HAP-1 (cell line): ENCODE data around the gene LOXL1.

Experiments used
- DNase-seq, 2 experiments: peaks; one replicate each; pipeline ENCODE4 v3.0.0-alpha.2; 2016 to 2020; ENCODE audit warnings: low spot score in 2 of 2
- H3K27me3 ChIP-seq: fragments of 250-450 bp; sonication (Bioruptor Pico); 2 replicates; pipeline ENCODE4 v1.5.1; 2020; ENCODE audit warnings: low read depth, mild to moderate bottlenecking, moderate library complexity
- H3K36me3 ChIP-seq: fragments of 250-450 bp; sonication (Bioruptor Pico); replicated peaks from 2 replicates; pipeline ENCODE4 v1.5.1; 2020; ENCODE audit warnings: mild to moderate bottlenecking
- H3K4me1 ChIP-seq: fragments of 250-450 bp; sonication (Bioruptor Pico); 2 replicates; pipeline ENCODE4 v1.5.1; 2020; ENCODE audit warnings: mild to moderate bottlenecking
- H3K4me3 ChIP-seq: fragments of 250-450 bp; sonication (Bioruptor Pico); 2 replicates; pipeline ENCODE4 v1.5.1; 2020; ENCODE audit warnings: mild to moderate bottlenecking, moderate library complexity
- H3K9me3 ChIP-seq: fragments of 250-450 bp; sonication (Bioruptor Pico); 2 replicates; pipeline ENCODE4 v1.5.1; 2020; ENCODE audit warnings: mild to moderate bottlenecking, moderate library complexity
- in situ Hi-C: fragments of 300-500 bp; cut with MboI; formaldehyde crosslinking; loops from 3 replicates; pipeline ENCODE4 v1.14.3; 2020; ENCODE audit warnings: low sequenced_read_pairs, inconsistent platforms, mixed read lengths

Gene LOXL1

DNA sequence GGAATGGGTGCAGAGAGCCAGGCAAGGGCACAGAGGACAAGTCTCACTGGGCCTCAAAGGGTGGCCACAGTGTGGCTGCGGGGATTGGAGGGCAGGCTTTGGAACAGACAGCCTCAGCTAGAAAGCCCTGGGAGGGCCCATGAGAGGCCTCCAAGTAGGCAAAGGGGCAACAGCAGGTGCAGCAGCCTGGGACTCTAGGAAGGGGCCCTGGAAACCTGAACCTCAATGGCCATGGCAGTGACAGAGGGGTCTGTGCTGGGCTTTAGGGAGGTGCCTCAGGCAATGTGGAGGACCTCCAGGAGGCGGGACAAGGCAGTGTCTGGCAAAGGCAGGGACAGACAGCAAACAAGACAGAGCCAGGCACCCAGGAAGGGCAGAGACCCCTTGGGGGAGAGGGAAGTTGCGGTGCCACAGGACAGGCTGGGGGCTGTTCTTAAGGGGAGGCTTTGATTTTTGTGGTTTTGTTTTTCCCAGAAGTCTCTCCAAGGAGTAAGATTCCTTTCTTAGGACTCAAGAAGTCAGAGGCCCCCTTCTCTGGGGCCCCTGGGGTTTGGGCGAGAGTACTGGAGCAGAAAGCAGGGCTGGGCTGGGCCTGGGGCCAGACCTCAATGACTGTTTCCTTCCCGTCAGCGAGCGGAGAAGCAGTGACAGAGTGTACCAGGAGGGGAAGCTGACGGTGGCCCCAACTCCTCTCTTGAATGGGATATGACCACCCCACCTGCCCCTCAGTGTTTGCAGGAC lies 56.1 kb downstream of the LOXL1 start:
- in situ Hi-C loops = no loop called here
- Histone ChIP-seq H3K9me3 (no peaks in the 10 kb centered on the region), H3K36me3 (no peaks in the 10 kb centered on the region), H3K27me3 (peaks cover 4% of the 10 kb centered on the region), H3K4me3 (no peak overlapping the region), H3K4me1 (no peaks in the 10 kb centered on the region)
- peak in 1 of 2 experiments; percentile 23 for DNase-seq

DNA sequence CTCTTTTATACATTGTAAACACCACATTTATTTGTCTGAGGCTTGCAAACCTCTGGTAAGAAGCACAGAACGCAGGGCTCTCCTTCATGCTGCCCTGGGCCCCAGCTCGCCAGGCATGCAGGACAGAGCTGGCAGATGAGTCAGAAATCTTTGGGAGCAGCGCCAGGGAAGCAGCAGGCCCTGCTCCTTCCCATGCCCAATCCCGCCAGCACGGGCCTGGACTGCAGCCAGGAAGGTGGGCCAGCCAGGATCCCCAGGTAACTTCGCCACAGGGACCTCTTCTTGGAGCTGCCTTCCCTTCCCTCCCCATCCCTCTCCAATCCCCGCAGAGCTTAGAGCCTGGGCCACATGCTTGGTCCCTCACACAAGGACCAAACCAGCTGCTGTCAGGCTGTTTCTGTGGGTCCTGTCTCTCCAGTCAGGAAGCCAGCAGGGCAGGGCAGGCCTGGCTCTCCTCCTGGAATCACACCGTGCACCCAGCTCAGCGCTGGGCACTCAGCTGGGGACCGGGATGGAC lies 57.0 kb downstream of the LOXL1 start:
- Histone ChIP-seq H3K4me1 (no peaks in the 10 kb centered on the region), H3K9me3 (no peaks in the 10 kb centered on the region), H3K36me3 (no peaks in the 10 kb centered on the region), H3K27me3 (no peaks in the 10 kb centered on the region), H3K4me3 (no peak overlapping the region)
- DNase-seq = peak in 1 of 2 experiments; percentile 7
- in situ Hi-C loops = no loop called here

DNA sequence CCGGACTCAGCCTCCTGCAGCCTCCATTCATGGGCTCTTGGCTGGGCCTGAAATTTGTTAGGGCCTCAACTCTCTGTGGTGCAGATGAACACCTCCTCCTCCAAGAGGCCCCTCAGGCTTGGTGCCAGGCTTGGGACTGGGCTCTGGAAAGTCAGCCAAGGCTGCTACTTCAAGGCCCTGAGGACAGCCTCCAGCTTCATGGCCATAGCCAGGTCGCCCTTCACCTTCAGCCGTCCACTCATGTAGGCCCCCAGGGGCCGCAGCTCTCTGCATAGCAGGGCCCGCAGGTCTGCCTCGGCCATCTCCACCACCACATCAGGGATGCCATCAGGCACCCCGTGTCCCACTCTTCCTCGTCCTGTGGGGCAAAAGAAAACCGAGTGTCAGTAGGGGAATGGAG lies 57.5 kb downstream of the LOXL1 start:
- Histone ChIP-seq H3K9me3 (no peaks in the 10 kb centered on the region), H3K27me3 (no peaks in the 10 kb centered on the region), H3K4me3 (no peak overlapping the region), H3K4me1 (no peaks in the 10 kb centered on the region), H3K36me3 (no peaks in the 10 kb centered on the region)
- DNase-seq = peak in 1 of 2 experiments; percentile 7
- in situ Hi-C loops = no loop called here

DNA sequence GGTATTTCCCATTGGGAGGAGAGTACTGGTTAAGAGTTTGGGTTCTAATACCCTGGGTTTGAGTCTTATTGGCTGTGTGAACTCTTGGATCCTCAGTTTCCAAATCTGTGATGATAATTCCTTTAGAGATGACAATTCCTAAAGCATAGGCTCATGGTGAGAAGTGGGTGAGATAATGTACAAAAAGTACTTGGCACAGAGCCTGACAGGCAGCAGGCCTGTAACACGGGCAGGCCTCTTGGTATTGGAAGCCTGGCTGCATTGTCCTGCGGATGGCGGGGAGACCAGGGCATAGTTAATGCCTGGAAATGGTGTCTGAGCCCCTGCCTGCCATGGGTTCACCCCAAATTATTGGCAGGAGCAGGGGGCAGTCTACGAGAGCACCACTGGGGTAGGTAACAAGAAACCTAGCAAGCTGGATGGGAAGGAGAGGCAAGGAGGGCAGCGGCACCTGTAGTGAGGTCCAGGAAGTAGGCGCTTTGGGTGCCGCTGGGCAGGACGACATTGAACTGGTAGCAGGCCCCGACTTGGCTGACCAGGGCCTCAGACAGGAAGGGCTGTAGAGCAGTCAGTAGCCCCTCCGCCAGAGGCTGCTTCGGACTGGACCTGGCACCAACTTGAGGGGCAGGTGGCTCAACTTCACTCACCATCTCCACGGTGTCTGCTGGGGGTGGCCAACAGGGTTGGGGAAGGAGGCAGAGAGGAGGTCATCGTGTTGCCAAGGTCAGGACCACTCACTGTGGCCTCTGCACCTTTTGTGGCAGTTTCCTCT lies 58.1 kb downstream of the LOXL1 start:
- H3K27me3 ChIP-seq = no peaks in the 10 kb centered on the region
- H3K9me3 ChIP-seq = no peaks in the 10 kb centered on the region
- H3K36me3 ChIP-seq = no peaks in the 10 kb centered on the region
- H3K4me1 ChIP-seq = no peaks in the 10 kb centered on the region
- H3K4me3 ChIP-seq = no peak overlapping the region
- in situ Hi-C loops = no loop called here
- no peak for DNase-seq

DNA sequence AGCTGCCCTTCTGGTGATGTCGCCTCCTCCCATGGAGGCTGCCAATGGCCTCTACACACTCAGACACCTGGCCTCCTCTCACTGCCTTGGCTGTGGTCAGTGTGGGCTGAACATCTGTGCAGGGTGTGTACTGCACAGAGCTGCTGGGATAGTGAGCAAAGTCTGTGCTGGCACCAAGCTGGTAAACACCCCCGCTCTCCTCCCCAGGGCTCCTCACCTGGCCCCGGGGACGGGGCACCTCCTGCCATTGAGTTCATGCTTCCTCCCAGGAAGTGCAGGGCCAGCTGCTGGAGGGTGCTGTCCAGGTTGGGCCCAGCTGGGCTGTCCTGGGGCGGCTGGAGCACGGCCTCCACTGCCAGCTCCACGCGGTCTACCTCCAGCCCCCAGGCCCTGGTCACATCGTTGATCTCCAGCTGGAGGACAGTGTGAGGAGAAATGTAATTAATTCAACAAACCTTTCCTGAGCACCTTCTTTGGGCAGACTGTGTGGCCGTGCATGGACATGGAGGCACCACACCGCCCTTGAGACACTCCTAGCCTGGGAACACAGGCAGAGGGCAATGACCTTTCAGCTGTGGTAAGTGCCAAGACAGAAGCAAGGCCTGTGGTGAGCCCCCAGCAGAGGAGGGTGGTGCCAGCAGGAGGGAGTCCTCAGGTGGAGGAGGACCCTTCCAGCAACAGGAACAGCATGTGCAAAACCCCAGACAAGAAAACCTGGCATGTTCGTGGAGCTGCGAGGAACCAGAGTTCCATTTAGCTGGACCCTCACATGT lies 59.0 kb downstream of the LOXL1 start:
- Histone ChIP-seq H3K4me3 (no peak overlapping the region), H3K4me1 (no peaks in the 10 kb centered on the region), H3K27me3 (no peaks in the 10 kb centered on the region), H3K9me3 (no peaks in the 10 kb centered on the region), H3K36me3 (no peaks in the 10 kb centered on the region)
- DNase-seq = peak in 1 of 2 experiments; percentile 7
- in situ Hi-C loops = no loop called here

DNA sequence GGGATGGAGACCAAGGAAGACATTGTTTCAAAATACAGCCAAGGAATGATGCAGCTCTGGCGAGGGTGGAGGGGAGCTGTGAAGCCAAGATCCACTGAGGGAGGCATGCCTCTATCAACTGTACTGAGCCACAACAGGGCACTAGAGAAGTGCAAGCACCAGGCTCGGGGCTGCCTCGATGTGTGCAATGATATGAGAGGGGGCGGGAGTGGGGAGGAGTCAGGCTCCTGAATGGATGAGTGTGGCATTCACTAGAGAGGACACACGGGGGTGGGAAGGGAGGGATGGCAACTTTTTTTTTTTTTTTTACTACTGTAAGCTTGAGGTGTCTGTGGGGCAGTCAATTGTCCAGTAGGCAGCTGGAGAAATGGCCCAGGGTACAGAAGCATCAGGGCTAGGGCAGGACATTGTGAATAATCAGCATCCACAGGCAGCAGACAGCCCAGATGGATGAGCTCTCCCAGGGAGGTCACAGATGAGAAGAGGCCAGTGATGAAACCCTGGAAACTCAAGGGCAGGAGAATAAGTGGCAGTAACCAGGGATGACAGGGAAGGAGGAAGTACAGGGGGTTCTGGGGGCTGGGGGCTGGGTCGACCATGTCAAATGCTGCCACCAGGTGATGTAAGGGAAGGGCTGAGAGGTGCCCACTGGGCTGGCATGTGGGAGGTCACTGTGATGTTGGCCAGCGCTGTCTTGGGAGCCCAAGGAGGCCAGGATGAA lies 60.0 kb downstream of the LOXL1 start:
- peak in 1 of 2 experiments; percentile 11 for DNase-seq
- H3K4me1 ChIP-seq = peaks cover 2% of the 10 kb centered on the region; the same call in 1 of the 2 replicates
- no peaks in the 10 kb centered on the region for H3K9me3 ChIP-seq
- no peaks in the 10 kb centered on the region for H3K27me3 ChIP-seq
- no peak overlapping the region for H3K4me3 ChIP-seq
- in situ Hi-C loops = no loop called here
- no peaks in the 10 kb centered on the region for H3K36me3 ChIP-seq

DNA sequence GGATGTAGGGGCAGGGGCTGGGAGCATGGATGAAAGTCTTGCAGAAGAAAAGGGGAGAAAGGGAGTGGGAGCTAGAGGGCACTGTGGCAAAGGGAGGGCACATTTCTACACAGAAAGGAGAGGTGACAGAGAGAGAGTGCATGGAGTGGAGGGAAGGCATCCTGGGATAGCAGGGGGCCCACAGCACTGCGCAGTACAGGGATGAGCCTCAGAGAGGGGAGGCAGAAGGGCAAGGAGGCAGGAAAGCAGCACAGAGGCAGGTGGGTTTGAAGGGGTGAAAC lies 60.5 kb downstream of the LOXL1 start:
- in situ Hi-C loops = no loop called here
- Histone ChIP-seq H3K9me3 (no peaks in the 10 kb centered on the region), H3K36me3 (no peaks in the 10 kb centered on the region), H3K4me1 (peaks cover 6% of the 10 kb centered on the region), H3K27me3 (no peaks in the 10 kb centered on the region), H3K4me3 (no peak overlapping the region)
- DNase-seq = no peak

DNA sequence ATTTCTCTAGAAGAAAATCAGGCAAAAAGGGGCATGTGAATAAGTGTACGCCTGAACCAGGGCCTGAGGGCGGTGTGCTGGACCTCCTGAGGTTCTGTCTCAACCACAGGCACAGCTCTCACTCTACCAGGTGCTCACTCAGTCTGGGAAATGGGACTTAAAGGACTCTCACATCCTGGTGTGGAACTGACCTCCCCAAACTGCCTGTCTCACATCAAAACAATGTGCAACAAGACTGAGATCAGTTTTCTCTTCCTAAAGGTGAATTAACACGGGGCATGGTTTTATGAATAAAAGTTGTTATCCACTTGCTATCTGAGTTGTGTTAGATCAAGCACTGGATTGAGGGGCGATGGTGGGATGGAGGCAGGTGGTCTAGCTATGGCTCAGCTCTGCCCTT lies 61.0 kb downstream of the LOXL1 start:
- peaks cover 6% of the 10 kb centered on the region for H3K4me1 ChIP-seq
- in situ Hi-C loops = no loop called here
- no peak overlapping the region for H3K4me3 ChIP-seq

DNA sequence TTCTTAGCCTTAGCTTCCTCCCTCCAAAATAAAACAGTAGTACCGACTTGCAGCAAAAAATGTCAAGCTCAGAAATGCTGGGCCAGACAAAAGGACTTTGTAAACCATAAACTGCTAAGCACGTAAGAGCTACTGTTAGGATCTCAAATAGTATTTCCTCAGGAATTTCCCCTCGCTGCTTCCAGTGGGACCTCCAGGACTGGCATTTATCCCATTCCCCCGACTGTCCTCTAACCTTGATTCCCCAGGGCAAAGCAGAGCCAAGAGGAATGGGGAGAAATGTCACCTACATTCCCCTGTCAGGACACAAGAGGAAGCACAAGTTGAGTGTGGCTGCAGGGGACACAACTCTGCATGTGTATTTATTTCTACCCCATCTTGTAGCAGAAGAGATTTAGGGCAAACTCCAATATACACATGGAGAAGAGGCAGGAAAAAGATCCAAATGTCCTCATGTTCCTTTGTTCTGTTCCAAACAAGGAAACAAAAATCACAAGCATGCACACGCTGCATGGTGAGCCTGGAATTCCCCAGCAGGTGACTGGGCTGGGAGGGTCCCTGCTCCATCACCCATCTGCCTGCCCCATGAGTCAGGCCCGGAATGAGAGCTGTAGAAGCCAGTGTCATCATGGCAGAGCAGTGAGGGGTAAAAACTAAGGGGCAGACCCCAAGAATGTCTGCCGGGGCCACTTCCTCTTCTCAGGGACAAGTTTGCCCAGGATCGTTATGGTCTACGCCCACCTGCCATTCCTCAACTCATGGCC lies 61.6 kb downstream of the LOXL1 start:
- H3K9me3 ChIP-seq = no peaks in the 10 kb centered on the region
- no peak for DNase-seq
- no peaks in the 10 kb centered on the region for H3K27me3 ChIP-seq
- in situ Hi-C loops = no loop called here
- no peak overlapping the region for H3K4me3 ChIP-seq
- no peaks in the 10 kb centered on the region for H3K36me3 ChIP-seq
- H3K4me1 ChIP-seq = peaks cover 10% of the 10 kb centered on the region

More for the DNA sequence above, 61.0 kb downstream of the LOXL1 start:
- Histone ChIP-seq H3K27me3 (no peaks in the 10 kb centered on the region), H3K9me3 (no peaks in the 10 kb centered on the region), H3K36me3 (no peaks in the 10 kb centered on the region)
- no peak for DNase-seq

DNA sequence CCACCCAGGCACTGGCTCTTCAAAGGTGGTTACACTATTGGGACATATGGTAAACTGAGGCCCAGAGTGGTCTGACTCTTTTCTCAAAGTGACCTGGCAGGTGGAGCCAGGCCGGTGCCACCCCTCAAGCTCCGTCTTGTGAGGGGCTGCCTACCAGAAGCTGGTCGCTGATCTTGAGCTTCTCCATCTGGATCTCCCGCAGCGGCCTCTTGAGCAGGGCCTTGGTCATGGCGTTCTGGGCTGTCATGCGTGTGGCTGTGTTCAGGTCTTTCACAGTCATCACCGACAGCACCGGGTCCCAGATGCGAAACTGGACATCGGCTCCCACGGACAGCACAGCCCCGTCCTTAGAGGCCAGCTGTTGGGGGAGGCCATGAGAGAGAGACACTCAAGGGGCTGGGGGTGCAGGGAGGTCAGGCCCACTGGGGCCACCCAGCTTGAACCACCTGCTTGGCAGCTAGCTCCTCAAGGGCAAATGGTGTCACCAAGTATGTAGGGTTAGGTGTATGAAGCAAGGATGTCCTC lies 62.2 kb downstream of the LOXL1 start:
- in situ Hi-C loops = no loop called here
- H3K27me3 ChIP-seq = no peaks in the 10 kb centered on the region
- H3K9me3 ChIP-seq = no peaks in the 10 kb centered on the region
- peaks cover 10% of the 10 kb centered on the region for H3K4me1 ChIP-seq
- peak in 1 of 2 experiments; percentile 8 for DNase-seq
- no peaks in the 10 kb centered on the region for H3K36me3 ChIP-seq
- H3K4me3 ChIP-seq = no peak overlapping the region

DNA sequence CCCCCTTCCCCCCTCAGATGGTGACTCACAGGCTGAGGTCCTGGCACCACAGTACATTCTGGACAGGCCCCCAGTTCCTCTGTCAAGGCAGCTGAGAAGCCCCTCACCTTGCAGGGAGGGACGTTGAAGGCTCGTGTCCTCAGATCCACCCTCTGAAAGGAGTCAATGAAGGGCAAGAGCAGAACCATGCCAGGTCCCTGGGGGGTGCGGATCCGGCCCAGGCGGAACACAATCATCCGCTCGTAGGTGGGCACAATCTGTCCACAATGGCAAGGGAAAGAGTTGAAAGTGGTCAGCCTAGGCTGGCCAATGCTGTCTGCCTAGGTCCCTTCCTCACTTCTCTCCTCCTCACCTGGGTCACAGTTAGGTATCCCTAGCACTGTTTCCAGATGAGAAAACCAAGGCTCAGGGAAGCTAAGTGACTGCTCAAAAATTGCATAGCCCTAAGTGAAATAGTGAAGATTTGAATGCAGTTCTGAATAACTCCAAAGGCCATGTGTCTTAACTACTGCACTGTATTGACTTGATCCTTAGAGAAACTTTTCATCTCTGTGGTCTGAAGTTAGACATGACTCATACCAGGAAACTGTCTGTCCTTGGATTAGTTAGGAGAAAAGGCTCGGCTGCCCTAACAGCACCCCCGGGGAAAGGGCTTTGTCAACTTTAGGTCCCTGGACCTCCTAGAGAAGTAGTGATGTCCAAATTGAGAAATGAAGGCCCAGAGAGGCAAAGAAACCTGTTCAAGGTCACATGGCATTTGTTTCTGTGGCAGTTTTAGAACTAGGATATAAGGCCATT lies 62.9 kb downstream of the LOXL1 start:
- peak in 1 of 2 experiments; percentile 7 for DNase-seq
- no peaks in the 10 kb centered on the region for H3K36me3 ChIP-seq
- no peaks in the 10 kb centered on the region for H3K27me3 ChIP-seq
- no peaks in the 10 kb centered on the region for H3K9me3 ChIP-seq
- peaks cover 14% of the 10 kb centered on the region for H3K4me1 ChIP-seq
- in situ Hi-C loops = no loop called here
- no peak overlapping the region for H3K4me3 ChIP-seq
